Liver (tissue), 3 donors: Measurements from ENCODE around the gene PPM1E.

Experiments
- EGR1 ChIP-seq, 2 donors: IDR thresholded peaks; 2 replicates each; pipeline ENCODE4 v1.6.1; 2016 to 2018; ENCODE audit warnings: antibody characterized with exemption in 2 of 2, low read depth in 2 of 2
- HNF4G ChIP-seq: IDR thresholded peaks from 2 replicates; pipeline ENCODE4 v1.6.1; 2016; ENCODE audit warnings: antibody characterized with exemption
- JUND ChIP-seq, 2 donors: IDR thresholded peaks; 2 replicates each; pipeline ENCODE4 v1.6.1; 2016; ENCODE audit warnings: antibody characterized with exemption in 2 of 2
- RAD21 ChIP-seq, 2 donors: IDR thresholded peaks; 2 replicates each; pipeline ENCODE4 v1.6.1; 2016; ENCODE audit warnings: antibody characterized with exemption in 2 of 2, mild to moderate bottlenecking in 2 of 2
- REST ChIP-seq: IDR thresholded peaks from 2 replicates; pipeline ENCODE4 v1.6.1; 2016; ENCODE audit warnings: antibody characterized with exemption, mild to moderate bottlenecking
- RXRA ChIP-seq, 2 donors: IDR thresholded peaks; 2 replicates each; pipeline ENCODE4 v1.6.1; 2017 to 2018; ENCODE audit warnings: antibody characterized with exemption in 2 of 2, mild to moderate bottlenecking in 1 of 2
- SP1 ChIP-seq: IDR thresholded peaks from 2 replicates; pipeline ENCODE4 v1.6.1; 2018; ENCODE audit warnings: antibody characterized with exemption, mild to moderate bottlenecking
- TAF1 ChIP-seq: conservative IDR thresholded peaks from 2 replicates; pipeline ENCODE4 v1.6.1; 2016; ENCODE audit warnings: antibody characterized with exemption, mild to moderate bottlenecking
- YY1 ChIP-seq: IDR thresholded peaks from 2 replicates; pipeline ENCODE4 v1.6.1; 2016; ENCODE audit warnings: antibody characterized with exemption, mild to moderate bottlenecking
- TF ChIP-seq, protein P1 (sequence below): fragments of 150-350 bp; IDR thresholded peaks from 2 replicates; pipeline ENCODE4 v1.5.1; 2017; ENCODE audit warnings: improper control_type of control experiment, low read depth, low read length; ENCODE audit not compliant: missing input control
- TF ChIP-seq, protein P2 (sequence below): IDR thresholded peaks from 2 replicates; pipeline ENCODE4 v1.6.1; 2016; ENCODE audit warnings: antibody characterized with exemption
- TF ChIP-seq, protein P3 (sequence below): IDR thresholded peaks from 2 replicates; pipeline ENCODE4 v1.6.1; 2016; ENCODE audit warnings: antibody characterized with exemption
- donor health status: healthy.
- donor health status: healthy.

DNA sequence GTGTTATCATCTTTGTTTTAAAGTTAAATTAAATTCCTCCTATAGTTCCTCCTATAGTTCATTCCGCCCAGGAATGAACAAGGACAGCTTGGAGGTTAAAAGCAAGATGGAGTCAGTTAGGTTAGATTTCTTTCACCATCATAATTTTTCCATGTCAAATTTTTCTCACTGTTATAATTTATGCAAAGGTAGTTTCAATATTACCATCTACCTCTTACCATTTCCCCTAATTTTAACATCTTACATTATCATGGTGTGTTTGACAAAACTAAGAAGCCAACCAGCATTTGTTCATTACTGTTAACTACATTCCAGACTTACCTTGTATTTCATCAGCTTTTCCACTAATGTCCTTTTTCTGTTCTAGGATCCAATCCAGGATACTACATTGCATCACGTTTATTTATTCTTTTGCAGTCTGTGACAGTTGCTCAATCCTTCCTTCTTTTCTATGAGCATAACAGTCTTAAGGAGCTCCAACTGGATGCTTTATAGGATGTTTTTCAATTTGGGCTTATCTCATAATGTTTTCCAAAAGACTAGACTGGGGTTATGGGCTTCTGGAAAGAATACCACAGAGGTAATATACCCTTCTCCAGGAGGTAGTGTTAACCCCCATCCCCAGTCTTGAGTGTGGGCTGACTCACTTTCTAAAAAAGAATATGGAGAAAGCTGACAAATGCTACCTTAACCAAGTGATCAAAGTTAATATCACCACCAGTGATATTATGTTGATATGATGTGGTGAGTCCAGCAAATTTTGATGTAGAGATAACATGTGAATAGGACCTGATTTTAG lies 158.5 kb downstream of the PPM1E start:
- TF ChIP-seq, protein P1, sequence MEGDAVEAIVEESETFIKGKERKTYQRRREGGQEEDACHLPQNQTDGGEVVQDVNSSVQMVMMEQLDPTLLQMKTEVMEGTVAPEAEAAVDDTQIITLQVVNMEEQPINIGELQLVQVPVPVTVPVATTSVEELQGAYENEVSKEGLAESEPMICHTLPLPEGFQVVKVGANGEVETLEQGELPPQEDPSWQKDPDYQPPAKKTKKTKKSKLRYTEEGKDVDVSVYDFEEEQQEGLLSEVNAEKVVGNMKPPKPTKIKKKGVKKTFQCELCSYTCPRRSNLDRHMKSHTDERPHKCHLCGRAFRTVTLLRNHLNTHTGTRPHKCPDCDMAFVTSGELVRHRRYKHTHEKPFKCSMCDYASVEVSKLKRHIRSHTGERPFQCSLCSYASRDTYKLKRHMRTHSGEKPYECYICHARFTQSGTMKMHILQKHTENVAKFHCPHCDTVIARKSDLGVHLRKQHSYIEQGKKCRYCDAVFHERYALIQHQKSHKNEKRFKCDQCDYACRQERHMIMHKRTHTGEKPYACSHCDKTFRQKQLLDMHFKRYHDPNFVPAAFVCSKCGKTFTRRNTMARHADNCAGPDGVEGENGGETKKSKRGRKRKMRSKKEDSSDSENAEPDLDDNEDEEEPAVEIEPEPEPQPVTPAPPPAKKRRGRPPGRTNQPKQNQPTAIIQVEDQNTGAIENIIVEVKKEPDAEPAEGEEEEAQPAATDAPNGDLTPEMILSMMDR: no peak
- TF ChIP-seq HNF4G: no peak
- TF ChIP-seq RAD21 (IDR thresholded peaks at IDR 0.05): peak; percentile 51 to 54
- TF ChIP-seq YY1: peak; percentile 76
- TF ChIP-seq REST: peak; percentile 18
- TF ChIP-seq, protein P2, sequence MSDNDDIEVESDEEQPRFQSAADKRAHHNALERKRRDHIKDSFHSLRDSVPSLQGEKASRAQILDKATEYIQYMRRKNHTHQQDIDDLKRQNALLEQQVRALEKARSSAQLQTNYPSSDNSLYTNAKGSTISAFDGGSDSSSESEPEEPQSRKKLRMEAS: peak; percentile 19
- TF ChIP-seq JUND (IDR thresholded peaks at IDR 0.05): peak; percentile 74 to 94
- TF ChIP-seq TAF1: no peak
- TF ChIP-seq RXRA (IDR thresholded peaks at IDR 0.05): peak; percentile 58 to 84
- TF ChIP-seq, protein P3, sequence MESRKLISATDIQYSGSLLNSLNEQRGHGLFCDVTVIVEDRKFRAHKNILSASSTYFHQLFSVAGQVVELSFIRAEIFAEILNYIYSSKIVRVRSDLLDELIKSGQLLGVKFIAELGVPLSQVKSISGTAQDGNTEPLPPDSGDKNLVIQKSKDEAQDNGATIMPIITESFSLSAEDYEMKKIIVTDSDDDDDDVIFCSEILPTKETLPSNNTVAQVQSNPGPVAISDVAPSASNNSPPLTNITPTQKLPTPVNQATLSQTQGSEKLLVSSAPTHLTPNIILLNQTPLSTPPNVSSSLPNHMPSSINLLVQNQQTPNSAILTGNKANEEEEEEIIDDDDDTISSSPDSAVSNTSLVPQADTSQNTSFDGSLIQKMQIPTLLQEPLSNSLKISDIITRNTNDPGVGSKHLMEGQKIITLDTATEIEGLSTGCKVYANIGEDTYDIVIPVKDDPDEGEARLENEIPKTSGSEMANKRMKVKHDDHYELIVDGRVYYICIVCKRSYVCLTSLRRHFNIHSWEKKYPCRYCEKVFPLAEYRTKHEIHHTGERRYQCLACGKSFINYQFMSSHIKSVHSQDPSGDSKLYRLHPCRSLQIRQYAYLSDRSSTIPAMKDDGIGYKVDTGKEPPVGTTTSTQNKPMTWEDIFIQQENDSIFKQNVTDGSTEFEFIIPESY: peak; percentile 83
- peak; percentile 51 for TF ChIP-seq SP1
- TF ChIP-seq EGR1 (IDR thresholded peaks at IDR 0.05; ENCODE audit: low read depth in 2 of 2): peak in 1 of 2 donors; percentile 70
